Endothelial cell of umbilical vein (primary cell): ENCODE data around the gene MATK. TPM values are rescaled to one million over a fixed set of nuclear protein-coding genes. Genes with fewer than 3 reads are reported as not detected.

Experiments used
- BruUV-seq: library from RNA; stranded (reverse); fragments of 400-500 nt; replicated peaks from 2 replicates; lab custom pipeline; 2021; lab: Mats Ljungman, UMichigan
- CTCF ChIA-PET: fragments of 300-600, 350-600 bp; sonication (Branson Sonifier 250); formaldehyde crosslinking; loops from one replicate; lab custom pipeline; 2021; ENCODE audit warnings: antibody characterized with exemption, inconsistent platforms; lab: Charles Lee
- POLR2A ChIA-PET: fragments of 300-600, 350-600 bp; sonication (Branson Sonifier 250); formaldehyde crosslinking; loops from one replicate; lab custom pipeline; 2021; ENCODE audit warnings: antibody characterized with exemption, inconsistent platforms; lab: Charles Lee
- DNase-seq: peaks from one replicate; pipeline ENCODE4 v3.0.0-alpha.2; 2011; ENCODE audit warnings: low read depth, low spot score
- FAIRE-seq: peaks from 2 replicates; lab custom pipeline; 2011; peaks lifted over from hg19 to GRCh38; lab: Jason Lieb, UNC
- H2AFZ ChIP-seq: 2 replicates; pipeline ENCODE4 v1.6.0; 2012; ENCODE audit warnings: low read depth, low read length, control low read depth, inconsistent platforms
- H3K27ac ChIP-seq: 2 replicates; pipeline ENCODE4 v1.5.1; 2011; ENCODE audit warnings: low read depth, mild to moderate bottlenecking, control low read depth, low read length, moderate library complexity; ENCODE audit not compliant: insufficient read depth
- H3K27me3 ChIP-seq, 2 experiments: 2 replicates each; pipeline versions ENCODE4 v1.6.0 to v1.6.1; 2011; ENCODE audit warnings: low read length in 2 of 2, mixed read lengths in 1 of 2; ENCODE audit not compliant: control insufficient read depth in 2 of 2, insufficient read depth in 2 of 2
- H3K36me3 ChIP-seq, 2 experiments: 2 replicates in 1 of 2; 3 replicates in 1 of 2; pipeline ENCODE4 v1.5.1; 2011; ENCODE audit warnings: low read length in 2 of 2, mild to moderate bottlenecking in 1 of 2, moderate library complexity in 1 of 2; ENCODE audit not compliant: control insufficient read depth in 2 of 2, insufficient read depth in 2 of 2; ENCODE audit errors: extremely low read depth in 1 of 2
- H3K4me1 ChIP-seq: 3 replicates; pipeline ENCODE4 v1.5.1; 2011; ENCODE audit warnings: mild to moderate bottlenecking, low read length; ENCODE audit not compliant: control insufficient read depth, insufficient read depth; ENCODE audit errors: extremely low read depth
- H3K4me2 ChIP-seq: 2 replicates; pipeline ENCODE4 v1.6.1; 2011; ENCODE audit warnings: low read length, control low read depth, mixed read lengths; ENCODE audit not compliant: insufficient read depth
- H3K4me3 ChIP-seq, 3 experiments: fragments of 200-600 bp in 1 of 3; sonication (generic), shearing (Covaris generic) in 1 of 3; replicated peaks in 1 of 3; 2 replicates each; pipeline ENCODE4 v1.5.1; 2011 to 2016; ENCODE audit warnings: control low read depth in 3 of 3, low read length in 3 of 3, mild to moderate bottlenecking in 2 of 3, inconsistent platforms in 1 of 3, low read depth in 1 of 3, moderate library complexity in 1 of 3; ENCODE audit not compliant: insufficient read depth in 1 of 3
- H3K79me2 ChIP-seq: 2 replicates; pipeline ENCODE4 v1.6.0; 2012; ENCODE audit warnings: low read length, inconsistent platforms; ENCODE audit not compliant: control insufficient read depth, insufficient read depth
- H3K9ac ChIP-seq: replicated peaks from 2 replicates; pipeline ENCODE3; 2011; ENCODE audit warnings: low read length, control low read depth; ENCODE audit not compliant: insufficient read depth; ENCODE audit errors: extremely low read depth
- H3K9me1 ChIP-seq: replicated peaks from 3 replicates; pipeline ENCODE4 v1.6.0; 2011; ENCODE audit warnings: mild to moderate bottlenecking, low read length; ENCODE audit not compliant: control insufficient read depth, insufficient read depth; ENCODE audit errors: extremely low read depth
- H3K9me3 ChIP-seq: replicated peaks from 2 replicates; pipeline ENCODE4 v1.5.1; 2012; ENCODE audit warnings: low read length, inconsistent platforms; ENCODE audit not compliant: control insufficient read depth, insufficient read depth
- H4K20me1 ChIP-seq: replicated peaks from 2 replicates; pipeline ENCODE3; 2011; ENCODE audit warnings: mild to moderate bottlenecking, low read length; ENCODE audit not compliant: control insufficient read depth, insufficient read depth; ENCODE audit errors: extremely low read depth
- EZH2 ChIP-seq: IDR thresholded peaks from 2 replicates; pipeline ENCODE4 v1.6.1; 2012; ENCODE audit warnings: borderline replicate concordance, low read depth, mild to moderate bottlenecking, moderate library complexity, low read length, inconsistent platforms; ENCODE audit not compliant: severe bottlenecking
- FOS ChIP-seq: IDR thresholded peaks from 2 replicates; pipeline ENCODE4 v1.6.1; 2011; ENCODE audit warnings: mild to moderate bottlenecking, low read length, moderate library complexity, borderline replicate concordance; ENCODE audit not compliant: insufficient read depth
- GATA2 ChIP-seq: IDR thresholded peaks from 2 replicates; pipeline ENCODE4 v1.7.0; 2011; ENCODE audit warnings: low read depth, mild to moderate bottlenecking, moderate library complexity, mixed read lengths, low read length; ENCODE audit not compliant: insufficient read length, insufficient read depth
- JUN ChIP-seq: IDR thresholded peaks from 2 replicates; pipeline ENCODE4 v1.6.1; 2011; ENCODE audit warnings: borderline replicate concordance, low read depth; ENCODE audit not compliant: insufficient read length, insufficient read depth
- MYC ChIP-seq: IDR thresholded peaks from one replicate; pipeline ENCODE4 v1.6.1; 2011; ENCODE audit warnings: mild to moderate bottlenecking, low read depth, low read length
- POLR2A ChIP-seq: IDR thresholded peaks from 2 replicates; pipeline ENCODE4 v1.6.1; 2012; ENCODE audit warnings: low read depth, mild to moderate bottlenecking, control low read depth, low read length
- POLR2AphosphoS5 ChIP-seq: IDR thresholded peaks from 2 replicates; pipeline ENCODE4 v1.6.1; 2012; ENCODE audit warnings: low read depth, mild to moderate bottlenecking, control low read depth, low read length, moderate library complexity; ENCODE audit not compliant: insufficient read depth
- dilution Hi-C: fragments of 300-500 bp; cut with MboI; formaldehyde crosslinking; loops from one replicate; pipeline ENCODE4 v1.15.0; 2019; ENCODE audit warnings: low sequenced_read_pairs; ENCODE audit not compliant: extremely low pct_ligation_motif_present
- intact Hi-C: fragments of 100-400 bp; cut with micrococcal nuclease; formaldehyde crosslinking; loops from one replicate; pipeline ENCODE4 v1.10.0; 2022
- polyA plus RNA-seq, 4 experiments: library from polyadenylated mRNA; depleted of rRNA in 3 of 4; stranded (reverse) in 3 of 4; unstranded in 1 of 4; fragments of >200 nt; gene quantifications; 2 replicates each; pipeline versions ENCODE4 v1.2.1 to v1.2.3, GENCODE V29; 2011 to 2012; ENCODE audit warnings: missing spikeins in 1 of 4
- total RNA-seq: library from RNA; stranded (reverse); gene quantifications from 2 replicates; pipeline ENCODE4 v1.2.3, GENCODE V29; 2021
- TF ChIP-seq, protein P1 (sequence below), 2 donors: IDR thresholded peaks; 1 replicate in 1 of 2; 2 replicates in 1 of 2; pipeline ENCODE4 v1.5.1; 2011; ENCODE audit warnings: low read length in 2 of 2, mild to moderate bottlenecking in 2 of 2, moderate library complexity in 2 of 2, control low read depth in 1 of 2, inconsistent platforms in 1 of 2, low read depth in 1 of 2; ENCODE audit not compliant: insufficient read depth in 1 of 2; ENCODE audit errors: extremely low read depth in 1 of 2
- TF ChIP-seq, protein P2 (sequence below): IDR thresholded peaks from 2 replicates; pipeline ENCODE4 v1.6.1; 2011; ENCODE audit not compliant: insufficient read depth, insufficient read length

Gene MATK
- total and polyA plus RNA-seq, 2 donors (not counting 3 experiments of a cell fraction or from before 2014, with no cell fraction given) = not detected

GRCh38 chr19:3784607-3785450 is 1.4 kb downstream of the MATK start:
- H2AFZ ChIP-seq = no peak overlapping the region
- BruUV-seq = no TSS peak
- no peak for DNase-seq
- H3K9me1 ChIP-seq = no peaks in the 10 kb centered on the region
- H3K27ac ChIP-seq = no peak overlapping the region
- dilution Hi-C loops (no loop called here), intact Hi-C loops (no loop called here)
- H3K9me3 ChIP-seq = peaks cover 2% of the 10 kb centered on the region
- H3K27me3 ChIP-seq = peaks cover 8 to 9% of the 10 kb centered on the region in 2 experiments
- TF ChIP-seq JUN (no peak), GATA2 (no peak), POLR2A (no peak), POLR2AphosphoS5 (no peak), FOS (no peak), MYC (no peak), EZH2 (no peak)
- TF ChIP-seq, protein P1, sequence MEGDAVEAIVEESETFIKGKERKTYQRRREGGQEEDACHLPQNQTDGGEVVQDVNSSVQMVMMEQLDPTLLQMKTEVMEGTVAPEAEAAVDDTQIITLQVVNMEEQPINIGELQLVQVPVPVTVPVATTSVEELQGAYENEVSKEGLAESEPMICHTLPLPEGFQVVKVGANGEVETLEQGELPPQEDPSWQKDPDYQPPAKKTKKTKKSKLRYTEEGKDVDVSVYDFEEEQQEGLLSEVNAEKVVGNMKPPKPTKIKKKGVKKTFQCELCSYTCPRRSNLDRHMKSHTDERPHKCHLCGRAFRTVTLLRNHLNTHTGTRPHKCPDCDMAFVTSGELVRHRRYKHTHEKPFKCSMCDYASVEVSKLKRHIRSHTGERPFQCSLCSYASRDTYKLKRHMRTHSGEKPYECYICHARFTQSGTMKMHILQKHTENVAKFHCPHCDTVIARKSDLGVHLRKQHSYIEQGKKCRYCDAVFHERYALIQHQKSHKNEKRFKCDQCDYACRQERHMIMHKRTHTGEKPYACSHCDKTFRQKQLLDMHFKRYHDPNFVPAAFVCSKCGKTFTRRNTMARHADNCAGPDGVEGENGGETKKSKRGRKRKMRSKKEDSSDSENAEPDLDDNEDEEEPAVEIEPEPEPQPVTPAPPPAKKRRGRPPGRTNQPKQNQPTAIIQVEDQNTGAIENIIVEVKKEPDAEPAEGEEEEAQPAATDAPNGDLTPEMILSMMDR (IDR thresholded peaks at IDR 0.05; ENCODE audit: extremely low read depth in 1 of 2, insufficient read depth in 1 of 2, low read depth in 1 of 2, low read length in 2 of 2) = no peak
- TF ChIP-seq, protein P2, sequence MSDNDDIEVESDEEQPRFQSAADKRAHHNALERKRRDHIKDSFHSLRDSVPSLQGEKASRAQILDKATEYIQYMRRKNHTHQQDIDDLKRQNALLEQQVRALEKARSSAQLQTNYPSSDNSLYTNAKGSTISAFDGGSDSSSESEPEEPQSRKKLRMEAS = no peak
- no peak overlapping the region for H3K4me2 ChIP-seq
- no peaks in the 10 kb centered on the region for H3K36me3 ChIP-seq
- CTCF ChIA-PET = no interaction called here
- H3K4me3 ChIP-seq = no peak overlapping the region
- FAIRE-seq = no peak
- H3K4me1 ChIP-seq = no peaks in the 10 kb centered on the region
- H3K79me2 ChIP-seq = no peaks in the 10 kb centered on the region
- H4K20me1 ChIP-seq = no peaks in the 10 kb centered on the region
- POLR2A ChIA-PET = no interaction called here
- no peak overlapping the region for H3K9ac ChIP-seq
